GM10266 (cell line): ENCODE measurements around the gene TMEM45A.

ENCODE experiments used
- DNase-seq: peaks from one replicate; pipeline ENCODE4 v3.0.0; 2012; ENCODE audit errors: extremely low spot score
- CTCF ChIP-seq: IDR thresholded peaks from 2 replicates; pipeline ENCODE4 v1.5.1; 2012; ENCODE audit warnings: mild to moderate bottlenecking, low read depth; ENCODE audit not compliant: control insufficient read depth, insufficient read depth; ENCODE audit errors: missing control alignments

The TMEM45A gene

GRCh38 chr3:100516838-100517237 lies 24.4 kb downstream of the TMEM45A start:
- no peak for TF ChIP-seq CTCF
- DNase-seq: no peak

- TF ChIP-seq CTCF: no peak
- DNase-seq: no peak
Measured at GRCh38 chr3:100517276-100517675, 24.9 kb downstream of the TMEM45A start.

- no peak for DNase-seq
- TF ChIP-seq CTCF: no peak
Measured at GRCh38 chr3:100518244-100518643, 25.8 kb downstream of the TMEM45A start.

GRCh38 chr3:100518983-100519382 lies 26.6 kb downstream of the TMEM45A start:
- no peak for DNase-seq
- TF ChIP-seq CTCF: no peak

GRCh38 chr3:100521439-100521845 lies 29.0 kb downstream of the TMEM45A start:
- no peak for DNase-seq
- no peak for TF ChIP-seq CTCF

- no peak for TF ChIP-seq CTCF
- DNase-seq: no peak
Measured at GRCh38 chr3:100522125-100522524, 29.7 kb downstream of the TMEM45A start.

GRCh38 chr3:100523050-100523760 lies 30.8 kb downstream of the TMEM45A start:
- no peak for TF ChIP-seq CTCF

More at GRCh38 chr3:100523050-100523760, 30.8 kb downstream of the TMEM45A start:
- no peak for DNase-seq
